Fibroblast of the aortic adventitia (primary cell): ENCODE measurements around the gene XPNPEP2. TPM values are rescaled to one million over a fixed set of nuclear protein-coding genes. Genes with fewer than 3 reads are reported as not detected.
A peak's percentile ranks its signal among the peaks of the same experiment; 100 is the strongest.

Experiments used
- DNase-seq: peaks from one replicate; pipeline ENCODE4 v3.0.0-alpha.2; 2010; ENCODE audit warnings: low read depth
- H3K4me3 ChIP-seq: 2 replicates; pipeline ENCODE4 v1.5.1; 2011; ENCODE audit warnings: low read depth, mild to moderate bottlenecking, control low read depth, low read length, moderate library complexity
- total RNA-seq: library from RNA; depleted of rRNA; stranded (reverse); fragments of >200 nt; gene quantifications from 2 replicates; pipeline ENCODE4 v1.2.3, GENCODE V29; 2012; ENCODE audit warnings: low replicate concordance
- TF ChIP-seq, protein P1 (sequence below): IDR thresholded peaks from 2 replicates; pipeline ENCODE4 v1.5.1; 2011; ENCODE audit warnings: mild to moderate bottlenecking, low read length, control low read depth, inconsistent platforms; ENCODE audit not compliant: insufficient read depth

XPNPEP2 gene
- total RNA-seq, 1 donor, result 5.7 TPM

DNA sequence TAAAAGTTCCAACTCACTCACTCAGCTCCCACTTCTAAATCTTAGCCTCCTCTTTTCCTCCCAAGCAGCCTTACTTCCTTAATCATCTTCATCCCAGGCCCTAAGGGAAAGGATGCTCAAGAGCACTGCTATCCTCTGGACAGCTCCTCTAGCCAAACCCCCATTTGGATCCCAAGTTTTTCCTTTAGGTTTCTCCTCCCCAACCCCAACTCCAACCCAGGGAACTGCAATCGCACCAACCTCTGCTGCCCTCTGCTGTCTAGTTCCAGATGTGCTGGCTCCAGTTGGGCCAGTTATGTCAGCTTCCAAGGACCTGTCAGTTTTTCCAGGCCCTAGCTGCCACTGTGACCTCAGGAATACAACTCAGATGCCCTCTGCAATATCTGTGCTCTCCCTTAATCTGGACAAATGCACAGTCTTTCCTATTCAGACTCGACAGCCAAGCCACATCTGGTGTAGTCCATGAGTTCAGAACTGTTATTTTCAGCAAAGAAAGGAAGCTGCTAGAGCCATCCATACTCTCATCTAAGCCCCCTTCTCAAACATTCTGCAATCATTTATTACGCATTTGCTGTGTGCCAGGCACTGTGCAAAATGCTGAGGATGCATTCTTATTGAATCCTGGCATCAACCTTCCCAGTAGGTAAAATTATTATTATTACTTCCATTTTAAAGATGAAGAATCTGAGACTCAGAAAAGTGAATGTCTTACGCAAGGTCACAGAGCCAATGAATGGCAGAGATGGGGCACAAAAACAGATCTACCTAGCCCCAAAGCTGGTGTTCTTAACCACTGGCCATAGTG, 12.3 kb upstream of the XPNPEP2 start:
- no peak overlapping the region for H3K4me3 ChIP-seq
- DNase-seq, result peak; percentile 77
- TF ChIP-seq, protein P1, sequence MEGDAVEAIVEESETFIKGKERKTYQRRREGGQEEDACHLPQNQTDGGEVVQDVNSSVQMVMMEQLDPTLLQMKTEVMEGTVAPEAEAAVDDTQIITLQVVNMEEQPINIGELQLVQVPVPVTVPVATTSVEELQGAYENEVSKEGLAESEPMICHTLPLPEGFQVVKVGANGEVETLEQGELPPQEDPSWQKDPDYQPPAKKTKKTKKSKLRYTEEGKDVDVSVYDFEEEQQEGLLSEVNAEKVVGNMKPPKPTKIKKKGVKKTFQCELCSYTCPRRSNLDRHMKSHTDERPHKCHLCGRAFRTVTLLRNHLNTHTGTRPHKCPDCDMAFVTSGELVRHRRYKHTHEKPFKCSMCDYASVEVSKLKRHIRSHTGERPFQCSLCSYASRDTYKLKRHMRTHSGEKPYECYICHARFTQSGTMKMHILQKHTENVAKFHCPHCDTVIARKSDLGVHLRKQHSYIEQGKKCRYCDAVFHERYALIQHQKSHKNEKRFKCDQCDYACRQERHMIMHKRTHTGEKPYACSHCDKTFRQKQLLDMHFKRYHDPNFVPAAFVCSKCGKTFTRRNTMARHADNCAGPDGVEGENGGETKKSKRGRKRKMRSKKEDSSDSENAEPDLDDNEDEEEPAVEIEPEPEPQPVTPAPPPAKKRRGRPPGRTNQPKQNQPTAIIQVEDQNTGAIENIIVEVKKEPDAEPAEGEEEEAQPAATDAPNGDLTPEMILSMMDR, result peak; percentile 84

DNA sequence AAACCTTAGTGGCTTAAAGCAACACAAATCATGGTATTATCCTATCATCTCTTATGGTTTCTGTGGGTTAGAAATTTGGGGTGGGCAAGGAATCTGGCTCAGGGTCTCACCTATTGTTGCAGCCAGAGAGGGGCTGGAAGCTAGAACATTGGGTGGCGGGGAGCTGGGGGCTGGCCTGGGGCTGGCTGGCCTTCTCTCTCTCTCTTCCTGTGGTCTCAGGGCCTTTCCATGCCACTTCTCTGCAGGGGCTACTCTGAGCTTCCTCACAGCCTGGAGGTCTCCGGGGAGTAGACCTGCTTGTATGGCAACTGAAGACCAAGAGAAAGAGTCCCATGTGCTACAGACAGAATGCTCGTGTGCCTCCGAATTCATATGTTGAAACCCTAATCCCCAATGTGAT, 10.7 kb upstream of the XPNPEP2 start:
- DNase-seq, result no peak
- no peak overlapping the region for H3K4me3 ChIP-seq
- TF ChIP-seq, protein P1, result no peak

DNA sequence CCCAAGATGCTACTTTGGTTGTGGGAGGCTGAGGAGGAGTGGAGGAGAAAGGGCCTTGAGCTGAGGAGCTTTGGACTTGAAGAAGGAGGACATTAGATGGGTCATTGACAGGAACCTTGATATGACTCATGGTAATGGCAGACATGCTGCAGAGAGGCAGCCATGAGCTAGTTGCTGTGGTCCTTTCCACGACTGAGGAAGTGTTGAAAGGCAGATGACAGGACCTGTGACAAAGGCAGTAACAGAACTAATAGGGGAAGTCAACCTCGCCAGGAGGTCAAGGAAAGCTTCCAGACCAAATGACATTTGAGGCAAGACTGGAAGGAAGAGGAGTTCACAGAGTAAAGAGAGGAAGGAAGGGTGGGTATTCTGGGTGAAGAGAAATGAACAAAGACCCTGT, 7.6 kb upstream of the XPNPEP2 start:
- TF ChIP-seq, protein P1, result no peak
- DNase-seq, result no peak
- no peak overlapping the region for H3K4me3 ChIP-seq

DNA sequence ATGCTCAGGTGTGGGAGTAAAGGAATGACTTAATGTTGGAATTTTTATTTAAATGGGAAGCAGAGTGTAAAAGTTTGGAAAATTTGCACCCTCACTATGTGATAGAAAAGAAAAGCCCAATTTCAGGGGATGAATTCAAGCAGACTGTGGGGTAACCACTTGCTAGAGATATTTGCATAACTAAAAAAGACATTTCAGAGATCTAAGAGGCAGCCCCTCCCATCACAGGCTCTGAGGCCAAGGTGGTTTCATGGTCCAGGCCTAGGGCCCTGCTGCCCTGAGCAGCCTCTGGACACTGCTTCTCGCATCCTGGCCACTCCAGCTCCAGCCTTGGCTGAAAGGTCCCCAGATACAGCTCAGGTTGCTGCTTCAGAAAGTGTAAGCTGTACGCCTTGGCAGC, 5.9 kb upstream of the XPNPEP2 start:
- TF ChIP-seq, protein P1, result no peak
- no peak for DNase-seq
- no peak overlapping the region for H3K4me3 ChIP-seq

DNA sequence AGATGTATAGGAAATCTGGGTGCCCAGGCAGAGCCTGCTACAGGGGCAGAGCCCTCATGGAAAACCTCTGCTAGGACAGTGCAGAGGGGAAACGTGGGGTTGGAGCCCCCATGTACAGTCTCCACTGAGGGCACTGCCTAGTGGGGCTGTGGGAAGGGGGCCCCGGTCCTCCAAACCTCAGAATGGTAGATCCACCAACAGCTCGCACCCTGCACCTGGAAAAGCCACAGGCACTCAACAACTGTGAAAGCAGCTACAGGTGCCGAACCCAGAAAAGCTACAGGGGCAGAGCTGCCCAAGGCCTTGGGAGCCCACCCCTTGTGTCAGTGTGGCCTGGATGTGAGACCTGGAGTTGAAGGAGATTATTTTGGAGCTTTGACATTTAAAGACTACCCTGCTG, 5.4 kb upstream of the XPNPEP2 start:
- DNase-seq, result no peak
- TF ChIP-seq, protein P1, result no peak
- H3K4me3 ChIP-seq, result no peak overlapping the region

DNA sequence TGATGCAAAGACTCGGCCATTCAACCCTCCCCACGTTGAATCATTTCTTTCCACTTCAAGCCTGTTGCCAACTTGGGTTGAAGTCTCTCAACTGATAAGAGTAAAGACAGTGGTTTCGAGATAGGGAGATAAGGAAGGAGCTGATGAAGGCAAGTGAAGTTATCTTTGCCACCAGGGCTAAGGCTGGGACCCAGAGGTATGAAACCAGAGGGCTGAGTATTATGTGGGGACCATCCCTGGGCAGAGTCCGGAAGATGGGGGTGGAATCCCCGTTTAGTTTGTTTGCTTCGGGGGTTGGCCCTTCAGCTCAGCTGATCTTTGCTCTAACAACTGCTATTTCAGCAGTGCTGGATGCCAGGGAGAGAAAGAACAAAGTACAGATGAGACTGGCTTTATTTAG, 2.3 kb upstream of the XPNPEP2 start:
- DNase-seq, result no peak
- TF ChIP-seq, protein P1, result no peak
- H3K4me3 ChIP-seq, result no peak overlapping the region

DNA sequence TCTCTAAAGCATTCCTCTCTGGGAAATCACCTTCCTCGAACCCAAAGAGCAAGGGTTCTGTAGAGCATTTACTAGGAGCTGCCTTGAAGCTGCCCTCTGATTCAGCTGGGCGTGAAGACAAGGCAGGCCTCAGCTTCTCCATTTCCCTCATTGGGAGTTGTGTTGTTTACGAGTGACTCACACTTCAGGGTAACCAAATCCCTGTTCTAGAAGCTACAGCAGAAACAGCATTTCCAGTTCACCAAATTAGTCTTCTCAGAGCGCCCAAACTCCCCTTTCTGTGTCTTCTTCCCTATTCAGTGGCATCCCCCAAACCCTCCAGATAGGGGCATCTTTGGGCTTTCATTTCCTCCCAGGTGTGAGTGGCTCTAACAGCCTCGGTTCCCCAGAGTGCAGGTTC, 863 bp upstream of the XPNPEP2 start:
- peak; percentile 59 for DNase-seq
- H3K4me3 ChIP-seq, result no peak overlapping the region
- TF ChIP-seq, protein P1, result no peak
